ENCODE results near the gene CHCHD6.

DNA sequence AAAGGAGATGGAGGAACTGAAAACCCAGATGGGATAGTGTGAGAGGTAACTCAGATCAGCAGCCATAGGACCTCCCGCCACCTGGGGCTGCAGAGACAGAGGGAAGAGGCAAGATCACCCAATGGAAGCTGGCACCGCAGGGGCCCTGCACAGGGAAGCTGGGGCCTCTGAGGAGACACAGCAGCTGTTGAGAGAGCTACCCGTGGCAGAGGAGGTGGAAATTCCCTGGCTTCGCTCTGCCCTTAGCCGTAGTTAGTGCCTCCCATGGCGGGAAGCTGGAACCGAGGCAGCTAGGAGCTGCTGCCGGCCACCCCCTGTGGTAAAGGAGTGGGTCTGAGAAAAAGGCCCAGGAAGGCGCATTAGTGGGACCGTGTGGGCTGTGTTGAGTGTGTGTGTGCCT is 260.9 kb downstream of the CHCHD6 start:
- TF ChIP-seq, protein P1, sequence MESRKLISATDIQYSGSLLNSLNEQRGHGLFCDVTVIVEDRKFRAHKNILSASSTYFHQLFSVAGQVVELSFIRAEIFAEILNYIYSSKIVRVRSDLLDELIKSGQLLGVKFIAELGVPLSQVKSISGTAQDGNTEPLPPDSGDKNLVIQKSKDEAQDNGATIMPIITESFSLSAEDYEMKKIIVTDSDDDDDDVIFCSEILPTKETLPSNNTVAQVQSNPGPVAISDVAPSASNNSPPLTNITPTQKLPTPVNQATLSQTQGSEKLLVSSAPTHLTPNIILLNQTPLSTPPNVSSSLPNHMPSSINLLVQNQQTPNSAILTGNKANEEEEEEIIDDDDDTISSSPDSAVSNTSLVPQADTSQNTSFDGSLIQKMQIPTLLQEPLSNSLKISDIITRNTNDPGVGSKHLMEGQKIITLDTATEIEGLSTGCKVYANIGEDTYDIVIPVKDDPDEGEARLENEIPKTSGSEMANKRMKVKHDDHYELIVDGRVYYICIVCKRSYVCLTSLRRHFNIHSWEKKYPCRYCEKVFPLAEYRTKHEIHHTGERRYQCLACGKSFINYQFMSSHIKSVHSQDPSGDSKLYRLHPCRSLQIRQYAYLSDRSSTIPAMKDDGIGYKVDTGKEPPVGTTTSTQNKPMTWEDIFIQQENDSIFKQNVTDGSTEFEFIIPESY (IDR thresholded peaks at IDR 0.05; ENCODE audit: extremely low read depth, insufficient replicate concordance, low read length) = no peak
- TF ChIP-seq EZH2 (IDR thresholded peaks at IDR 0.05) = no peak
- TF ChIP-seq, protein P2, sequence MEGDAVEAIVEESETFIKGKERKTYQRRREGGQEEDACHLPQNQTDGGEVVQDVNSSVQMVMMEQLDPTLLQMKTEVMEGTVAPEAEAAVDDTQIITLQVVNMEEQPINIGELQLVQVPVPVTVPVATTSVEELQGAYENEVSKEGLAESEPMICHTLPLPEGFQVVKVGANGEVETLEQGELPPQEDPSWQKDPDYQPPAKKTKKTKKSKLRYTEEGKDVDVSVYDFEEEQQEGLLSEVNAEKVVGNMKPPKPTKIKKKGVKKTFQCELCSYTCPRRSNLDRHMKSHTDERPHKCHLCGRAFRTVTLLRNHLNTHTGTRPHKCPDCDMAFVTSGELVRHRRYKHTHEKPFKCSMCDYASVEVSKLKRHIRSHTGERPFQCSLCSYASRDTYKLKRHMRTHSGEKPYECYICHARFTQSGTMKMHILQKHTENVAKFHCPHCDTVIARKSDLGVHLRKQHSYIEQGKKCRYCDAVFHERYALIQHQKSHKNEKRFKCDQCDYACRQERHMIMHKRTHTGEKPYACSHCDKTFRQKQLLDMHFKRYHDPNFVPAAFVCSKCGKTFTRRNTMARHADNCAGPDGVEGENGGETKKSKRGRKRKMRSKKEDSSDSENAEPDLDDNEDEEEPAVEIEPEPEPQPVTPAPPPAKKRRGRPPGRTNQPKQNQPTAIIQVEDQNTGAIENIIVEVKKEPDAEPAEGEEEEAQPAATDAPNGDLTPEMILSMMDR (IDR thresholded peaks at IDR 0.05 in 2 of 3, conservative IDR thresholded peaks at IDR 0.05 in 1 of 3; ENCODE audit: borderline replicate concordance in 1 of 3, insufficient read depth in 1 of 3, low read depth in 2 of 3, low read length in 2 of 3) = no peak
- TF ChIP-seq EZH2phosphoT487 (IDR thresholded peaks at IDR 0.05; ENCODE audit: borderline replicate concordance) = no peak
- no peak for TF ChIP-seq POLR2A (IDR thresholded peaks at IDR 0.05; ENCODE audit: borderline replicate concordance, extremely low read depth, insufficient read depth, insufficient read length)
- TF ChIP-seq YY1 (IDR thresholded peaks at IDR 0.05; ENCODE audit: extremely low read depth, insufficient replicate concordance, low read depth, low read length) = no peak
- TF ChIP-seq REST (IDR thresholded peaks at IDR 0.05; ENCODE audit: low read depth) = no peak
- no peak for TF ChIP-seq ZNF274 (IDR thresholded peaks at IDR 0.05; ENCODE audit: low read depth, low read length)
- no peak for TF ChIP-seq SIN3A (IDR thresholded peaks at IDR 0.05; ENCODE audit: low read depth)
- TF ChIP-seq TCF7L2 (IDR thresholded peaks at IDR 0.05; ENCODE audit: borderline replicate concordance, extremely low read depth, insufficient read depth, insufficient read length) = no peak
- no peak for TF ChIP-seq POLR2AphosphoS5 (IDR thresholded peaks at IDR 0.05; ENCODE audit: low read depth, low read length)
- no peak for TF ChIP-seq RAD21 (IDR thresholded peaks at IDR 0.05; ENCODE audit: low read depth)
- TF ChIP-seq MAX (IDR thresholded peaks at IDR 0.05) = no peak

All from HCT116 (cell line).